HepG2 (cell line): ENCODE results near the gene MTHFSD. TPM values are rescaled to one million over a fixed set of nuclear protein-coding genes. Genes with fewer than 3 reads are reported as not detected.

Experiments used
- ATAC-seq: fragments of 200-7000 bp; cut with Tn5 transposase; 3 replicates; pipeline ENCODE4 v1.9.1; 2020; ENCODE audit warnings: mild to moderate bottlenecking, moderate library complexity
- BruUV-seq: library from RNA; stranded (reverse); fragments of 400-500 nt; replicated peaks from 2 replicates; lab custom pipeline; 2021; lab: Mats Ljungman, UMichigan
- CTCF ChIA-PET: fragments of 300-600 bp; formaldehyde crosslinking; extraction: SDS; loops from one replicate; lab custom pipeline; 2021; ENCODE audit warnings: low total read pairs, inconsistent platforms, low intra/inter-chr PET ratio; lab: Yijun Ruan, JAX
- POLR2A ChIA-PET: fragments of 350-600 bp; sonication (Branson Sonifier 250); formaldehyde crosslinking; loops from one replicate; lab custom pipeline; 2020; ENCODE audit warnings: antibody characterized with exemption, inconsistent platforms; lab: Yijun Ruan, JAX
- DNase-seq: peaks from one replicate; pipeline ENCODE4 v3.0.0-alpha.2; 2015; ENCODE audit warnings: low spot score
- FAIRE-seq: peaks from 3 replicates; lab custom pipeline; 2011; peaks lifted over from hg19 to GRCh38; lab: Jason Lieb, UNC
- H2AFZ ChIP-seq: one replicate; pipeline ENCODE4 v1.6.1; 2011; ENCODE audit warnings: low read length, inconsistent platforms
- H3K27ac ChIP-seq: fragments of 300-600 bp; 3 replicates; pipeline ENCODE4 v1.8.0; 2011; ENCODE audit warnings: mixed run types, mild to moderate bottlenecking, mixed read lengths, low read length, inconsistent platforms; ENCODE audit not compliant: insufficient read depth; ENCODE audit errors: extremely low read length
- H3K27me3 ChIP-seq, 2 experiments: fragments of 200-600 bp in 1 of 2; 2 replicates in 1 of 2; 3 replicates in 1 of 2; pipeline versions ENCODE4 v1.6.0 to v1.8.0; 2011; ENCODE audit warnings: low read length in 2 of 2, mild to moderate bottlenecking in 2 of 2, moderate library complexity in 2 of 2, inconsistent platforms in 1 of 2; ENCODE audit not compliant: insufficient read depth in 2 of 2, control insufficient read depth in 1 of 2
- H3K36me3 ChIP-seq, 2 experiments: fragments of 200-600 bp in 1 of 2; replicated peaks in 1 of 2; 2 replicates in 1 of 2; 3 replicates in 1 of 2; pipeline versions ENCODE4 v1.5.1 to v1.8.0; 2011; ENCODE audit warnings: low read length in 2 of 2, inconsistent platforms in 1 of 2; ENCODE audit not compliant: insufficient read depth in 2 of 2, control insufficient read depth in 1 of 2
- H3K4me1 ChIP-seq: 2 replicates; pipeline ENCODE4 v1.5.1; 2012; ENCODE audit warnings: low read length, inconsistent platforms; ENCODE audit not compliant: insufficient read depth
- H3K4me2 ChIP-seq: 2 replicates; pipeline ENCODE4 v1.6.0; 2011; ENCODE audit warnings: low read depth, low read length, inconsistent platforms
- H3K4me3 ChIP-seq, 3 experiments: fragments of 200-600 bp in 1 of 3; sonication (generic), shearing (Covaris generic) in 1 of 3; replicated peaks in 1 of 3; 2 replicates each; pipeline ENCODE4 v1.5.1; 2011 to 2016; ENCODE audit warnings: low read length in 3 of 3, inconsistent platforms in 2 of 3, low read depth in 2 of 3, mild to moderate bottlenecking in 2 of 3, control low read depth in 1 of 3, mixed read lengths in 1 of 3; ENCODE audit not compliant: insufficient read depth in 1 of 3
- H3K79me2 ChIP-seq: one replicate; pipeline ENCODE4 v1.6.1; 2011; ENCODE audit warnings: low read length, inconsistent platforms; ENCODE audit not compliant: insufficient read depth
- H3K9ac ChIP-seq: 2 replicates; pipeline ENCODE4 v1.6.0; 2011; ENCODE audit warnings: mild to moderate bottlenecking, low read depth, low read length, inconsistent platforms; ENCODE audit not compliant: insufficient read depth
- H3K9me3 ChIP-seq: 2 replicates; pipeline ENCODE4 v1.5.1; 2012; ENCODE audit warnings: mild to moderate bottlenecking, low read length
- H4K20me1 ChIP-seq: 2 replicates; pipeline ENCODE4 v1.6.0; 2011; ENCODE audit warnings: inconsistent platforms, mild to moderate bottlenecking, low read length, moderate library complexity; ENCODE audit not compliant: insufficient read depth
- CBX2 ChIP-seq, 2 experiments: fragments of 200-600 bp in 1 of 2; sonication (generic); formaldehyde crosslinking in 1 of 2; IDR thresholded peaks; 2 replicates each; pipeline versions ENCODE4 v1.7.0 to v1.8.1; 2018 to 2022; ENCODE audit warnings: low read depth in 2 of 2, low read length in 1 of 2, mild to moderate bottlenecking in 1 of 2, missing genetic modification reagents in 1 of 2
- CREB1 ChIP-seq, 2 experiments: fragments of 450-650 bp in 1 of 2; IDR thresholded peaks; 2 replicates each; pipeline ENCODE4 v1.6.1; 2016 to 2017; ENCODE audit warnings: control low read depth in 1 of 2, mild to moderate bottlenecking in 1 of 2, missing compliant biosample characterization in 1 of 2, missing genetic modification characterization in 1 of 2
- EZH2 ChIP-seq: conservative IDR thresholded peaks from 2 replicates; pipeline ENCODE4 v1.6.1; 2012; ENCODE audit warnings: mild to moderate bottlenecking, low read depth, low read length, moderate library complexity
- FOXA3 ChIP-seq: IDR thresholded peaks from 2 replicates; pipeline ENCODE4 v1.6.1; 2016; ENCODE audit warnings: missing genetic modification reagents, missing compliant biosample characterization
- FOXP1 ChIP-seq, 2 experiments: fragments of 450-650 bp in 1 of 2; IDR thresholded peaks; 2 replicates each; pipeline ENCODE4 v1.6.1; 2017 to 2018; ENCODE audit warnings: antibody characterized with exemption in 1 of 2
- GATAD2A ChIP-seq: IDR thresholded peaks from 2 replicates; pipeline ENCODE4 v1.6.1; 2016
- HDAC2 ChIP-seq: sonication (generic); formaldehyde crosslinking; IDR thresholded peaks from 2 replicates; pipeline ENCODE4 v1.4.0; 2020; ENCODE audit warnings: missing genetic modification reagents
- MNT ChIP-seq: fragments of 450-650 bp; IDR thresholded peaks from 2 replicates; pipeline ENCODE4 v1.6.1; 2016
- ONECUT2 ChIP-seq: sonication (generic); formaldehyde crosslinking; IDR thresholded peaks from 2 replicates; pipeline ENCODE4 v1.4.0; 2020; ENCODE audit warnings: missing genetic modification reagents
- PAXIP1 ChIP-seq: sonication (generic); formaldehyde crosslinking; conservative IDR thresholded peaks from 2 replicates; pipeline ENCODE4 v1.4.0; 2020; ENCODE audit warnings: mild to moderate bottlenecking, missing genetic modification reagents, moderate library complexity
- SALL1 ChIP-seq: sonication (generic); formaldehyde crosslinking; IDR thresholded peaks from 2 replicates; pipeline ENCODE4 v1.8.0; 2022; ENCODE audit warnings: mild to moderate bottlenecking, missing genetic modification reagents
- TAF15 ChIP-seq: fragments of 200-400 bp; formaldehyde crosslinking; IDR thresholded peaks from one replicate; pipeline ENCODE4 v1.6.1; 2018; ENCODE audit warnings: mild to moderate bottlenecking, low read depth, low read length; ENCODE audit not compliant: poor library complexity, severe bottlenecking
- ZNF282 ChIP-seq: fragments of 450-650 bp; IDR thresholded peaks from 2 replicates; pipeline ENCODE4 v1.6.1; 2018; ENCODE audit not compliant: partially characterized antibody
- ZNF639 ChIP-seq: conservative IDR thresholded peaks from 2 replicates; pipeline ENCODE4 v1.6.1; 2018; ENCODE audit warnings: missing genetic modification reagents
- WGBS: methylation state at CpG from one replicate; pipeline ENCODE4 v1.1.6; 2017; ENCODE audit warnings: low lambda C conversion rate; 5-methylcytosine and 5-hydroxymethylcytosine counted together
- in situ Hi-C: cut with HindIII; loops from 2 replicates; pipeline ENCODE4 v1.10.0; 2017; ENCODE audit warnings: low pct_unique_long_range_greater_than_20kb; ENCODE audit not compliant: extremely low pct_ligation_motif_present
- intact Hi-C: fragments of 100-400 bp; cut with micrococcal nuclease; formaldehyde crosslinking; loops from one replicate; pipeline ENCODE4 v1.10.0; 2022; ENCODE audit not compliant: unreplicated experiment
- polyA plus RNA-seq, 8 experiments: library from polyadenylated mRNA; depleted of rRNA in 3 of 8; stranded (reverse) in 7 of 8; unstranded in 1 of 8; fragments of >200 nt; fragmentation: Illumina TruSeq in 4 of 8; extraction: Trizol in 4 of 8; gene quantifications; 2 replicates each; pipeline versions ENCODE4 v1.2.1 to v1.2.3, GENCODE V29; 2011 to 2016; ENCODE audit warnings: low read depth in 4 of 8, missing spikeins in 1 of 8, mixed read lengths in 1 of 8; ENCODE audit not compliant: insufficient read depth in 1 of 8
- total RNA-seq, 5 experiments: library from RNA; depleted of rRNA; stranded (reverse); fragments of >200 nt; fragmentation: Illumina TruSeq; extraction: Trizol; gene quantifications; 2 replicates each; pipeline ENCODE4 v1.2.3, GENCODE V29; 2016; ENCODE audit warnings: low read depth in 1 of 5

Gene MTHFSD
- total and polyA plus RNA-seq, 2 of the 13 experiments (the other 11 are each of a cell fraction or from before 2014, with no cell fraction given): 14.2 to 16.3 TPM

- Histone ChIP-seq H3K27ac (no peak overlapping the region), H4K20me1 (no peaks in the 10 kb centered on the region; the same call in 1 of the 2 replicates), H3K36me3 (no peaks in the 10 kb centered on the region), H3K79me2 (no peaks in the 10 kb centered on the region), H3K27me3 (peaks cover 25 to 90% of the 10 kb centered on the region in 2 experiments), H3K9me3 (no peaks in the 10 kb centered on the region), H2AFZ (no peak overlapping the region), H3K9ac (no peak overlapping the region), H3K4me2 (no peak overlapping the region), H3K4me1 (peaks cover 9% of the 10 kb centered on the region; the same call in 1 of the 2 replicates), H3K4me3 (no peak overlapping the region)
- DNase-seq: no peak
- ChIA-PET POLR2A (no interaction called here), CTCF (no interaction called here)
- intact Hi-C loops: no loop called here
- WGBS: 11% methylated on average over 19 of the region's 19 CpGs
- ATAC-seq: peak; percentile 20; the same call in 2 of the 3 replicates
- no peak for FAIRE-seq
- in situ Hi-C loops: loop anchor here (25.0 kb wide), 1 partner anchor 690 kb away; no protein-coding TSS in a partner anchor
- BruUV-seq: no TSS peak
- TF ChIP-seq FOXA3 (CRISPR knock-in tag) (0 out of 2 replicates have a peak, but pooled peaks have one; percentile 36), ZNF639 (CRISPR knock-in tag) (no peak), SALL1 (CRISPR knock-in tag) (peak; percentile 38; the same call in 1 of the 2 replicates), GATAD2A (CRISPR knock-in tag) (0 out of 2 replicates have a peak, but pooled peaks have one; percentile 23), CBX2 (IDR thresholded peaks at IDR 0.05; ENCODE audit: low read depth, low read length) (no peak), CBX2 (CRISPR knock-in tag; IDR thresholded peaks at IDR 0.05; ENCODE audit: low read depth) (peak; percentile 71; the same call in 1 of the 2 replicates), MNT (peak; percentile 29; the same call in 1 of the 2 replicates), FOXP1 (IDR thresholded peaks at IDR 0.05) (no peak), FOXP1 (CRISPR knock-in tag; IDR thresholded peaks at IDR 0.05) (peak; percentile 21; the same call in 1 of the 2 replicates), ONECUT2 (peak; percentile 84), PAXIP1 (peak; percentile 42; the same call in 1 of the 2 replicates), ZNF282 (peak; percentile 64), HDAC2 (CRISPR knock-in tag) (no peak), EZH2 (0 out of 2 replicates have a peak, but pooled peaks have one; percentile 86), TAF15 (no peak), CREB1 (IDR thresholded peaks at IDR 0.05) (no peak), CREB1 (CRISPR knock-in tag; IDR thresholded peaks at IDR 0.05) (no peak)
Measured at GRCh38 chr16:86501989-86502855, 52.8 kb downstream of the MTHFSD start.
